Measurements from ENCODE around the gene RNF123.

DNA sequence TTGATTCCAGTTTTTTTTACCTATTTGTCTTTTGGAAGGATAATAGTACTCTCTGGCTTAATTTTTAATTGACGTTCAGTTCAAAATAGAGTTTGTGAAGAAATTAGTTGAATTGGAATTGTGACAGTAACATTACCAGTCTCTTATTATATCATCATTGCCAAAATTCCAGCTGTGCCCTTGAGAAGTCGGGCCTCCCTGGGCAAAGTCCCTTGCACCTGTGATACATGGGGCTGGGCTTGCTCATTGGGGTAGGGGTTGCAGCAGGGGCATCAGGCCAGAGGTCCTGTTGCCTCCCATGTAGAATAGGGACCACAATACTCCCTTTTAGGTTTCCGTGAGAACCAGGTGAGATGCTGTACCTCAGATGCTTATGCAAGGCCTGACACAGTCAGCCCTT is 43.1 kb upstream of the RNF123 start:
- TF ChIP-seq POLR2A (IDR thresholded peaks at IDR 0.05; ENCODE audit: low read depth, low read length) = no peak
- TF ChIP-seq TAF1 (IDR thresholded peaks at IDR 0.05; ENCODE audit: low read depth, low read length) = no peak
- no peak for TF ChIP-seq POU2F2 (IDR thresholded peaks at IDR 0.05; ENCODE audit: low read depth, low read length)
